Stomach (tissue), 9 donors: ENCODE data around the gene SLC6A11. TPM values are rescaled to one million over a fixed set of nuclear protein-coding genes. Genes with fewer than 3 reads are reported as not detected.

ENCODE experiments used
- DNase-seq, 2 donors: peaks; one replicate each; pipeline versions ENCODE4 v3.0.0 to v3.0.0-alpha.2; 2013 to 2019
- H3K27ac ChIP-seq, 5 donors: fragments of 200-600 bp in 4 of 5; sonication (generic) in 4 of 5; one replicate each; pipeline ENCODE4 v1.5.1; 2013 to 2019; ENCODE audit warnings: mild to moderate bottlenecking in 1 of 5, moderate library complexity in 1 of 5
- H3K27me3 ChIP-seq, 3 donors: fragments of 200-600 bp; sonication (generic); one replicate each; pipeline ENCODE4 v1.5.1; 2017 to 2019; ENCODE audit warnings: mixed run types in 1 of 3
- H3K36me3 ChIP-seq, 4 donors: fragments of 200-600 bp; sonication (generic); 1 replicate in 3 of 4; 2 replicates in 1 of 4; pipeline ENCODE4 v1.5.1; 2016 to 2019
- H3K4me1 ChIP-seq, 4 donors: fragments of 200-600 bp; sonication (generic); one replicate each; pipeline ENCODE4 v1.5.1; 2016 to 2019
- H3K4me3 ChIP-seq, 4 donors: fragments of 200-600 bp; sonication (generic) in 3 of 4; one replicate each; pipeline ENCODE4 v1.5.1; 2016 to 2019; ENCODE audit warnings: mild to moderate bottlenecking in 1 of 4
- H3K9me3 ChIP-seq, 4 donors: fragments of 200-600 bp; sonication (generic); one replicate each; pipeline ENCODE4 v1.5.1; 2016 to 2019
- EP300 ChIP-seq: sonication (generic); formaldehyde crosslinking; IDR thresholded peaks from one replicate; pipeline ENCODE4 v1.6.1; 2017; ENCODE audit warnings: antibody characterized with exemption
- POLR2A ChIP-seq, 4 donors: fragments of 450-650 bp; IDR thresholded peaks; one replicate each; pipeline ENCODE4 v1.6.1; 2016; ENCODE audit warnings: antibody characterized with exemption in 4 of 4, control low read depth in 2 of 4, mild to moderate bottlenecking in 1 of 4, moderate library complexity in 1 of 4
- POLR2AphosphoS5 ChIP-seq, 3 donors: sonication (generic); formaldehyde crosslinking; IDR thresholded peaks; one replicate each; pipeline ENCODE4 v1.6.1; 2016; ENCODE audit warnings: antibody characterized with exemption in 3 of 3
- WGBS, 5 donors: extraction: QIAGEN DNeasy Blood & Tissue Kit in 3 of 5; methylation state at CpG; one replicate each; pipeline versions ENCODE4 v1.1.5 to v1.1.7; 2013 to 2018; 5-methylcytosine and 5-hydroxymethylcytosine counted together
- intact Hi-C: fragments of 100-400 bp; cut with DNase I; formaldehyde crosslinking; loops from one replicate; pipeline ENCODE4 v1.15.1; 2023; ENCODE audit warnings: low total_unique reads
- polyA plus RNA-seq, 3 donors: library from polyadenylated mRNA; stranded (reverse); fragments of 200-250 nt; gene quantifications; one replicate each; pipeline ENCODE4 v1.2.3, GENCODE V29; 2013
- total RNA-seq, 5 donors: library from RNA; depleted of rRNA; stranded (reverse); fragments of >200 nt; gene quantifications; one replicate each; pipeline versions ENCODE4 v1.1.0 to v1.2.3, GENCODE V29; 2014 to 2016
- TF ChIP-seq, protein P1 (sequence below), 7 experiments: fragments of 450-650 bp in 4 of 7; fragments of 200-600 bp in 3 of 7; sonication (generic) in 3 of 7; IDR thresholded peaks; one replicate each; pipeline ENCODE4 v1.5.1; 2016 to 2019; ENCODE audit warnings: antibody characterized with exemption in 7 of 7, control low read depth in 2 of 7, mild to moderate bottlenecking in 1 of 7
- donor health status: healthy with polysubstance abuse.
- donor health status: Bipolar disorder and iron deficiency.
- donor health status: healthy.

The SLC6A11 gene
- total and polyA plus RNA-seq, 8 donors: 0.18 to 2.0 TPM; not detected in 6

- Histone ChIP-seq H3K4me1 (no peaks in the 10 kb centered on the region), H3K4me3 (no peak overlapping the region), H3K9me3 (peaks cover 0 to 15% (median 6%) of the 10 kb centered on the region in 4 donors), H3K36me3 (no peaks in the 10 kb centered on the region), H3K27ac (no peak overlapping the region), H3K27me3 (peaks cover 0 to 8% (median 4%) of the 10 kb centered on the region in 3 donors)
- no peak for DNase-seq
- 44 to 67% (median 58%) methylated on average over 5 of the region's 5 CpGs for WGBS, 5 donors
- intact Hi-C loops: no loop called here
- TF ChIP-seq, protein P1, sequence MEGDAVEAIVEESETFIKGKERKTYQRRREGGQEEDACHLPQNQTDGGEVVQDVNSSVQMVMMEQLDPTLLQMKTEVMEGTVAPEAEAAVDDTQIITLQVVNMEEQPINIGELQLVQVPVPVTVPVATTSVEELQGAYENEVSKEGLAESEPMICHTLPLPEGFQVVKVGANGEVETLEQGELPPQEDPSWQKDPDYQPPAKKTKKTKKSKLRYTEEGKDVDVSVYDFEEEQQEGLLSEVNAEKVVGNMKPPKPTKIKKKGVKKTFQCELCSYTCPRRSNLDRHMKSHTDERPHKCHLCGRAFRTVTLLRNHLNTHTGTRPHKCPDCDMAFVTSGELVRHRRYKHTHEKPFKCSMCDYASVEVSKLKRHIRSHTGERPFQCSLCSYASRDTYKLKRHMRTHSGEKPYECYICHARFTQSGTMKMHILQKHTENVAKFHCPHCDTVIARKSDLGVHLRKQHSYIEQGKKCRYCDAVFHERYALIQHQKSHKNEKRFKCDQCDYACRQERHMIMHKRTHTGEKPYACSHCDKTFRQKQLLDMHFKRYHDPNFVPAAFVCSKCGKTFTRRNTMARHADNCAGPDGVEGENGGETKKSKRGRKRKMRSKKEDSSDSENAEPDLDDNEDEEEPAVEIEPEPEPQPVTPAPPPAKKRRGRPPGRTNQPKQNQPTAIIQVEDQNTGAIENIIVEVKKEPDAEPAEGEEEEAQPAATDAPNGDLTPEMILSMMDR (IDR thresholded peaks at IDR 0.05): no peak
- TF ChIP-seq EP300 (no peak), POLR2AphosphoS5 (IDR thresholded peaks at IDR 0.05) (no peak)
Measured at GRCh38 chr3:10822708-10823515, 6.9 kb downstream of the SLC6A11 start.

DNA sequence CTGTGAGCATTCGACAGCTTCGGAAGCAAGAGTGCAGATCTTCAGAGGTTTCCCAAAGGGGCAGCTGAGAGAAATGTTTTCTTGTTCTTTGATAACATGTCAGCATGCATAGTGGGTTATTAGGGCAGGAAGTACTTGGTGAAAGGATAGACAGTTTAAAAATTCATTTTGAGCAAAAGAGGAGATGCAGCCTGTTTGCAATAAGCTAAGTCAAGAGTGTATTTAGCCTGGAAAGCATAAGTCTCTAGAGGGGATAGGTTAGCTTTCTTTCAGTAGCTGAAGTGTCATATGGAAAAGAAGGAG is 7.4 kb downstream of the SLC6A11 start:
- H3K4me3 ChIP-seq: no peak overlapping the region
- peaks cover 0 to 4% (median 4%) of the 10 kb centered on the region in 3 donors for H3K27me3 ChIP-seq
- H3K9me3 ChIP-seq: peaks cover 0 to 15% (median 6%) of the 10 kb centered on the region in 4 donors
- 75 to 91% (median 89%) methylated on average over 2 of the region's 2 CpGs for WGBS, 5 donors
- no peak overlapping the region for H3K27ac ChIP-seq
- no peak for DNase-seq
- no peak for TF ChIP-seq POLR2AphosphoS5 (IDR thresholded peaks at IDR 0.05)
- TF ChIP-seq, protein P1 (IDR thresholded peaks at IDR 0.05): no peak
- no peak for TF ChIP-seq EP300
- TF ChIP-seq POLR2A (IDR thresholded peaks at IDR 0.05): no peak
- no peaks in the 10 kb centered on the region for H3K4me1 ChIP-seq
- H3K36me3 ChIP-seq: no peaks in the 10 kb centered on the region
- intact Hi-C loops: no loop called here

- TF ChIP-seq, protein P1 (IDR thresholded peaks at IDR 0.05): no peak
- TF ChIP-seq POLR2A (IDR thresholded peaks at IDR 0.05) (no peak), EP300 (no peak), POLR2AphosphoS5 (IDR thresholded peaks at IDR 0.05) (no peak)
- intact Hi-C loops: no loop called here
- DNase-seq: no peak
- Histone ChIP-seq H3K27ac (no peak overlapping the region), H3K36me3 (no peaks in the 10 kb centered on the region), H3K9me3 (peaks cover 0 to 15% (median 6%) of the 10 kb centered on the region in 4 donors), H3K4me1 (no peaks in the 10 kb centered on the region), H3K4me3 (no peak overlapping the region), H3K27me3 (peaks cover 0 to 4% (median 0%) of the 10 kb centered on the region in 3 donors)
- 94 to 100% (median 97%) methylated on average over 1 of the region's 1 CpG for WGBS, 5 donors
Measured at GRCh38 chr3:10824468-10824867, 8.4 kb downstream of the SLC6A11 start.

- Histone ChIP-seq H3K9me3 (no peaks in the 10 kb centered on the region), H3K4me3 (no peak overlapping the region), H3K4me1 (no peaks in the 10 kb centered on the region), H3K36me3 (no peaks in the 10 kb centered on the region), H3K27ac (no peak overlapping the region), H3K27me3 (peaks cover 0 to 29% (median 5%) of the 10 kb centered on the region in 3 donors)
- TF ChIP-seq POLR2AphosphoS5 (IDR thresholded peaks at IDR 0.05) (no peak), POLR2A (IDR thresholded peaks at IDR 0.05) (no peak), EP300 (no peak)
- TF ChIP-seq, protein P1 (IDR thresholded peaks at IDR 0.05): no peak
- 49 to 62% (median 53%) methylated on average over 2 to 3 of the region's 3 CpGs for WGBS, 5 donors
- DNase-seq: no peak
- intact Hi-C loops: no loop called here
Measured at GRCh38 chr3:10833855-10834414, 17.9 kb downstream of the SLC6A11 start.
